Panc1 (cell line): Measurements from ENCODE around the gene FAM163B.

Experiments
- CTCF ChIP-seq: fragments of 450-650 bp; IDR thresholded peaks from 2 replicates; pipeline ENCODE4 v1.5.1; 2017; ENCODE audit warnings: mild to moderate bottlenecking
- POLR2AphosphoS5 ChIP-seq: IDR thresholded peaks from 2 replicates; pipeline ENCODE4 v1.6.1; 2012; ENCODE audit warnings: mild to moderate bottlenecking, low read depth, low read length, moderate library complexity

- TF ChIP-seq CTCF (no peak), POLR2AphosphoS5 (no peak)
Measured at GRCh38 chr9:133536536-133536935, 72.7 kb downstream of the FAM163B start.
